NCI-H446 (cell line): ENCODE measurements around the gene TAF1D.
"Not testable (repeated sequence)": the region's sequence is repeated elsewhere in the genome, so short reads cannot be mapped to it uniquely, and the experiment has no call there.

Experiments
- DNase-seq, 2 experiments: peaks; one replicate each; lab custom pipeline; 2025; lab: John Stamatoyannopoulos, UW

TAF1D gene, protein sequence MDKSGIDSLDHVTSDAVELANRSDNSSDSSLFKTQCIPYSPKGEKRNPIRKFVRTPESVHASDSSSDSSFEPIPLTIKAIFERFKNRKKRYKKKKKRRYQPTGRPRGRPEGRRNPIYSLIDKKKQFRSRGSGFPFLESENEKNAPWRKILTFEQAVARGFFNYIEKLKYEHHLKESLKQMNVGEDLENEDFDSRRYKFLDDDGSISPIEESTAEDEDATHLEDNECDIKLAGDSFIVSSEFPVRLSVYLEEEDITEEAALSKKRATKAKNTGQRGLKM

DNA sequence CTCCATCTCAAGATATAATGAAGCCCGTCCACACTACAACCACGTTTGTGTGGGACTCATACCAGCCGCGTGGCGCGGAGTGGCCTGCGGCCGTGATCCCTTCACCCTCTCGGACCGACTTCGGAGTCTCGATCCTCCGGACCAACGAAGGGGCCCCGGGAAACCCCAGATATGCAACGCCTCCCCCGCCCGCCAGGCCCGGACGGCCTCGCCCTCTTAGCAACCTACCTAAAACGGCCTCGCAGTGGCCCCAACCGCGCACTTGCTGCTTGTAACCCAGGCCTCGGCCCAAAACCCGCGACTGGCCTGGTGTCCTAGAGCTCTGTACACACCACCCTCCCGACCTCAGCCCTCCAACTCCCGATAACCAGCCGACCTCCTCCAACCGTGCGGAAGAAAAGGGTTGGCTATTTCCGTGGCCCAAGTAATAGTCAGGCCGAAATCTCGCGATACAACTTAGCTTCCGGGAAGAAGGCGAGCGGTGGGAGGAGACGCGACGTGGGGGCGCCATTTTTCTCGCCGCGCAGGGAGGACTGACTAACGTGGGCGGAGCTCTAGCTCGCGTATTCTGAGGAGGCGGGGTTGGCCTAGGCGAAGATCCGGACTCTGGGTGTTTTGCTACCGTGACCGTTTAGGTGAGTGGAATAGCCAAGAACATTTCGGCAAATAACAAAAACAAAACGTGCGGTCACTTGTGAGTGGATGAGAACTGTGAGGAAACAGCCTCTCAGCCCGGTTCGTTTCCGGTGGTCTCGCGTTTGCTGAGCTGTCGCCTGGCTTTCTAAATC is at the start of gene TAF1D, which contains the start of gene C11orf54:
TAF1D (minus strand) TSS at position 402 of the 788 bp plus-strand sequence. CDS start 2,191 bp downstream, outside the sequence.
C11orf54 (plus strand) TSS at position 579 of the 788 bp plus-strand sequence. CDS start 5,722 bp downstream, outside the sequence.
- peak; percentile 98 to 99 for DNase-seq

DNA sequence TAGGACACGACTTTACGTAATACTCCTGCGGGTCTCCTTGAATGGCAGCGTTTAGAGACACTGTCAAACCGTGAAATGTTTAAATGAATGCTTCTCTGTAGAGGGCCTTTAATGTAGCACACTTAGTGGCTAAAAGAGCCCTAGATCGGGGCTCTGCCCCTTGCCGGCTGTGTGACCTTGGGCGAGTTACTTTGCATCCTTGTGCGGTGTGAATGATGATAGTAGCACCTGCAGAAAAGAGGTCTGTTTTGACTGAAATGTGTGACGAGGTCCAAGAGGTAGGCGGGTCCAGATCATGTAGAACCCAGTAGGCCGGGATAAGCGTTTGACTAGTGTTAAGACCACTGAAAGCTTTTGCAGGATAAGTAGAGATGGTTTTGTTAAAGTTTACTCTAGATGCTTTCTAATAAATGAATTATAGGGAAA is 43.7 kb upstream of the TAF1D start:
- DNase-seq = no peak

DNA sequence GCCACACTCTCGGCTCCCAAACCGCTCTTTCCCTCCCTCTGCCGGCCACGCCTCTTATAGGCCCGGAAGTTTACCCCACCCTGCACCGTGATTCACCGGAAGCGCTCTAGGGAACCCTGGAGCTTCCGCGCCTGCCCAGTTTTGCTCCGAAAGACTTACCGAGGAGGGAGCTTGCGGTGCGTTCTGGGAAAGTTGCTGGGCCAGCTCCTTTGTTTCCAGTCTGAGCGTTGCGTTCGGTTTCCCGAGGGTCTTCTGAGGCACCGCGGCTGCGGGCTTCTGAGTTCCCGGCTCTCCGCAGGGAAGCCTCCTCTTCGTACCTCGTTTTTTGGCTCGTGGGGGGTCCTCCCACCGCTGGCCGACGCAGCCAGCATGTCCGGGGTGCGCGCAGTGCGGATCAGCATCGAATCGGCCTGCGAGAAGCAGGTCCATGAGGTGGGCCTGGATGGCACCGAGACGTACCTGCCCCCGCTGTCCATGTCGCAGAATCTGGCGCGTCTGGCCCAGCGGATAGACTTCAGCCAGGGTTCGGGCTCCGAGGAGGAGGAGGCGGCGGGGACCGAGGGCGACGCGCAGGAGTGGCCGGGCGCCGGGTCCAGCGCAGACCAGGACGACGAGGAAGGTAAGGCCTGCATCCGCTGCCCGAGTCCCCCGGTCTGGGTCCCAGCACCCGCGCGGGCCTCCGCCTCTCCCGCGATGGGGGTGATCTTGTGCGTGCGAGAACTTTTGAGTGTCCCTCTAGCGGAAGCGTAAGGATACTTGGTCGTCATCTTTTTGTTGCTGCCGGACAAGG is 43.0 kb upstream of the TAF1D start, which contains the start of gene MED17:
MED17 (plus strand) TSS at position 138 of the 790 bp plus-strand sequence; CDS start at position 370, 232 bp downstream.
- peak; percentile 88 to 95 for DNase-seq

DNA sequence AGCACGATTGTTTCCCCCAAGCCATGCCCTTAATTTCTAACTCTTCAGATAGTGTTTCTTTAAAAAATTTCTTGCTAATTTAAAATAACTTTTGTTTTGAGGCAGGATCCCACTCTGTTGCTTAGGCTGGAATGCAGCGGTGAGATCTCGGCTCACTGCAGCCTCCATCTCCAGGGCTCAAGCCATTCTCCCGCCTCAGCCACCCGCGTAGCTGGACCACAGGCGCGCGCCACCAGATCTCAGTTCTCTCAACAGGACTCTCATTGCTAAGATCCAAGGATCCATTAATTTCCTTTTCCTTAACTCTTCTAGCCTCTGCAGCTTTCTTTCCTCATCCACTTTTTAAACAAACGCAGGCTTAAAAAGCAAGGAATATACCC is 42.5 kb upstream of the TAF1D start:
- DNase-seq = no peak

DNA sequence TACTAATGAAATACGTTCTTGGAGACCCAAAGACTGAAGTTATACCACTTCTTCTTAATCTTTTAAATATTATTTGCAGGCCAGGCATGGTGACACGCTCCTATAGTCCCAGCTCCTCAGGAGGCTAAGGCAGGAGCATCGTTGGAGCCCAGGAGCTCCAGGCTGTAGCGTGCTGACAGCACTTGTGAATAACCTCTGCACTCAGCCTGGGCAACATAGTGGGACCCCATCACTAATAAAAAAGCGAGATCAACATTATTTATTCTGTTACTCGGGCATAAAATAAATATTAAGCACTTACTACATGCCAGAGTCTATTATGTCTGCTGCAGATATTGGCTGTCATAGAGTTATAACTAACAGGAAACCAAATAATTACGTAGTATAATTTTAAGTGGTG is 42.1 kb upstream of the TAF1D start:
- no peak for DNase-seq

DNA sequence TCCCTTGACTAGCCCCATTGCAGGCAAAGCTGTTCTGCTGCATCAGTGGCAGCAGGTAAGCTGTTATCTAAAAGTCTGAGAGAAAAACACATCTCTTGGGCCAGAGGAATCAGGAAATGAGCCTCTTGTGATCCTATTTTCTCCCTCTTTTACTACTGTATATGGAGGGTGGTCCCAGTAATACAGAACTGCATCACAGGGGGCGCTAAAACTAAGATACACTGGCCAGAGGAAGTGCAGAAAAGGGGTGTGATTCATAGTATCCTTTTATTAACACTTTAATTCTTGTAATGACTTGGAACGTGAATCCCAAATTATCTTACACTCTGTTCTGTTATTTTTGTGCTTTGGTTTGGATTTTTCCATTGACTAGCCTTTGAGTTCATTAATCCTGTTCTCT is 34.0 kb upstream of the TAF1D start:
- no peak for DNase-seq

DNA sequence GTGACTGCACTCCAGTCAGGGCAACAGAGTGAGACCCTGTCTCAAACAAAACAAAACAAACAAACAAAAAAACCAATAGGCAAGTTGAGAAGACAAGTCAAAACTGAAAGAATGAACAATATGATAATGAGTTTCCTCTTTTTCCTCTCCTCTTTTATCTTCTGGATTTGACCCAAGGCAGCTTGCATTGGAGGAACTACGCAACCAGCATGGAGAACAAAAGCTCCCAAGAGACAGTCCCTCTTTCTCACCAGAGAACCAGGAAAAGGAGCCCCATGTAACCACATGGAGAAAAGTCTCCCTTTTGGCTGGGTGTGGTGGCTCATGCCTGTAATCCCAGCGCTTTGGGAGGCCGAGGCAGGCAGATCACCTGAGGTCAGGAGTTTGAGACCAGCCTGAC is 33.3 kb upstream of the TAF1D start:
- not testable (repeated sequence) for DNase-seq

DNA sequence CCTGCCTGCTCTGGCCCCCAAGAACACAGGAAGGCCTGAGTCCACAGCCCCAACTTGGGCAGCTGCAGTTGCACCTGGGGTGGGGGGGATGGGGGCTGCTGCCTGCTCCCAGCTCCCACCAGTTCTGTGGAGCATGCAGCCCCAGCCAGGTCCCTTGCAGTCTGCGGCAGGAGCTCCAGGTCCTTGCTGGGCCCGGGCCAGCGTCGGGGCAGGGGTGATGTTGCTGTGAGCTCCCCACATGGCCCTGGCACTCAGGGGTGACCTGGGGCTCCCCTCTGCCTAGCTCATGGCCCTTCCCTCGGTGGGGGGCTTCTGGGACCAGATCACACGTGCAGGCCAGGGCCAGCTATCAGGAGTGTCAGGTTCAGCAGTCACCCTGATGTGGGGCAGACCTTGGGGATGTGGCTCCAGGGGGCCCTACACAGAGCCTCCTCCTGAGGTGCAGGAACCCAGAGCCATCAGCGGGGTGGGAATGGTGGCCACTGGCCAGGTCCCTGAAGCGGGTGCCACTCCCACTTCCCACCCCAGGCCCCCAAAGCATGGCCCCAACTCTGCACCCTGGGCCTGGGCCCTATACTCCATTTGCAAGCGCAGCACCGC is 32.4 kb upstream of the TAF1D start:
- DNase-seq = no peak

DNA sequence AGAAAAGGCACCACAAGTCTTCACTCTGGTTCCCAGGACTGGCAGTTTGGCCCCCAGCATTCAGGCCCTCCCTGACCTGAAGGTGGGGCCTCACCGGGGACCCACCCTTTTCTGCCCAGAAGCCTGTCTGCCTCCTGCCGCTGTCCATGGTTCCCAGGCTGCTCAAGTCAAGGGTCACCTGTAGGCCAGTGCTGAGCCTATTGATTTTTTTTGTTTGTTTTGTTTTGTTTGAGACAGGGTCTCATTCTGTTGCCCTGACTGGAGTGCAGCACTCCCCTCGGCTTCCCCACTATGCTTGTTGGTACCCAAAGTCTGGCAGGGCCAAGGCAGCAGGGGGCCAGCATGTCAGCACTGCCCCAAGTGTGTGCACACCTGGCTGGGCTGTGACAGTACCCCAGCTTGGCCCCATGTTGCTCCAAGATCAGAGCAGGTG is 31.8 kb upstream of the TAF1D start:
- no peak for DNase-seq

DNA sequence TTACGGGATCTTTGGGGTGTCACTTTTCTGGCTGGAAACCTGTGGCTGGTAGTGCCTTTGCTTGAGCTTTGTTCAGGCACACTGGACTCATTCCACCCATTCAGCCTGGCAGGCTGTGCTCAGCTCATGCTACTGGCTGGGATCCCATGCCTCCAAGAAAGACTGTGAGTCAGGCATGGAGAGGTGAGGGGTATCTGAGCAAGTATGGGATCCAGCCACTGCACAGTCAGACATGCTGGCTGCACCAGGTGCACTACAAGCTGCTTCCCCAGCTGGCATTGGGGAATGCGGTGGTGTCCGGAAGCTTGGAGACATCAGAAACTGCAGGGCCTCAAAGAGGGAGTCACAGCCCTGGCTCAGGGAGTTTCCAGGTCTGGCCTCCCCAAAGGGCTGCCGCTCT is 30.8 kb upstream of the TAF1D start:
- DNase-seq = no peak

DNA sequence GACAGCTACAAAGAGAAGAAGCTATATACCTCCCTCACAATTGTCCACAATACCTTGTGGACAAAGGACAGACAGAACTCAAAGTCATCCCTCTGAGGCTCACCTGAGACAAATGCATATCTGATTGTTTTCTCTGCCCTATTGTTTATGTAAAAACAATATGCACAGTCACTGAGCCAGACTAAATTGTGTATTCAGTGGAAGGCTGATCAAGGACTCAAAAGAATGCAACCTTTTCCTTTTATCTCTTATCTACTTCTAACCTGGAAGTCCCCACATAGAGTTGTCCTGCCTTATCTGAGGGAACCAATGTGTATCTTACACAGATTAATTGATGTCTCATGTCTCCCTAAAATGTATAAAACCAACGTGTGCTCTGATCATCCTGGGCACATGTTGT is 28.9 kb upstream of the TAF1D start:
- no peak for DNase-seq

DNA sequence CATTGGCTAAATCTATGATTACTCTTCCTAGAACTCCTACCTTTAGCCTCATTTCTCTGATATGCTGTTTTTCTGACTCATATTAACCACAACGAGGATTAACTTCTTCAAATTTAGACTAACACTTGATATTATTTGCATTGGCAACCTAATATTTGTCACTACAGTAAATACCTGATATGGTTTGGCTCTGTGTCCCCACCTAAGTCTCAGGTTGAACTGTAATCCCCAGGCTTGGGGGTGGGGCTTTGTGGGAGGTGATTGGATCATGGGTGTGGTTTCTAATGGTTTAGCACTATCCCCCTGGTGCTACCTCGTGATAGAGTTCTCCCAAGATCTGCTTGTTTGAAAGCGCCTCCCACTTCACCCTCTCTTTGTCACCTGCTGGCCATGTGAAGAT is 25.7 kb upstream of the TAF1D start:
- DNase-seq = no peak

DNA sequence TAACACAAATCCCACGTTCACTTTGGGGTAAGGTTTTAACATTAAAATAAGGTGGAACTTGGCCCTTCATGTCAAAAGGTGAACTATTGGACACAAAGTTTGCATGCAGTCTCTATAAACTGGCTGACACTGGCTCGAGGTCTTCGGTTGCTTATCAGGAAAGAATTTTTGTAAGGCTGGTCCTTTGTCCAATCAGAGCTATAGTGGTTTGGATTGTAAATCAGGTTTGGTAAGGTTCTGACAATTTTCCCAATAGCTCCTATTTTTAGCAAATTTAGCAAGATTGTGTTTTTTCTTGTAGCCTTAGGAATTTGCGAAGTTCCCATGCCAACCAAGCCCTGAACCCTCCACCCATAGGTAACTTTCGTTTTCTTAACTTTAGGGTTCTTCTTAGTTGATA is 25.2 kb upstream of the TAF1D start:
- no peak for DNase-seq

DNA sequence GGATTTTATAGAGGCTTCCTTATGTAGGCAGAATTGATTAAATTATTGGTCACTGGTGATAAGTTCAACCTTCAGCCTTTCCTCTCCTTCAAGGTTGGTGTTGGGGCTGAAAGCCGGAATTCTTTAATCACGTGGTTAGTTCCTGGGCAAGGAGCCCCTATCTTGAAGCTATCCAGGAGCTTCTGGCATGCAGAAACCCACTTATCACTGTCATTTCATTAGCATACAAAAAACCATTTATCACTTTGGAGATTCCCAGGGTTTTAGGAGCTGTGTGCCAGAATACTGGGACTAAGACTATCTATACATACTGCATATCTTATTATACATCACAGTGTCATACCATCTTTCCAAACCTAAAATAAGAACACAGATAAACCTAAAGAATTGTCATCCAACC is 24.3 kb upstream of the TAF1D start:
- no peak for DNase-seq

DNA sequence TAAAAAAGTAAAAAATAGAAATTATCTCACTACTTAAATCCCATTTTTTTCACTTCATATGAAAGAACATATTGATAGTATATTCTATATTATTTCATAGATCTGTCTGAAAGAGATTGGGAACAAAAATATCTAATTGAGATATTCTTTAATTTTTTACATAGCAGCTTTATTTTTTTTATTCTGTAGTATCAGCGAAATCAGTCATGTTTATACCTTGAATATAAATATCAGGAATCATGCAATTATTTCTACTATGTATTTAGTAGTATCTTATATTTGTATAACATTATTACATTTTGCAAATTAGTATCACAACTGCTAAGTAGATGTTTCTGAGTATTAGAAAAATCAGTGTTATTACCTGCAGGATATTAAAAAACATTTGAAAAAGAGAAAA is 20.6 kb upstream of the TAF1D start:
- DNase-seq = no peak

DNA sequence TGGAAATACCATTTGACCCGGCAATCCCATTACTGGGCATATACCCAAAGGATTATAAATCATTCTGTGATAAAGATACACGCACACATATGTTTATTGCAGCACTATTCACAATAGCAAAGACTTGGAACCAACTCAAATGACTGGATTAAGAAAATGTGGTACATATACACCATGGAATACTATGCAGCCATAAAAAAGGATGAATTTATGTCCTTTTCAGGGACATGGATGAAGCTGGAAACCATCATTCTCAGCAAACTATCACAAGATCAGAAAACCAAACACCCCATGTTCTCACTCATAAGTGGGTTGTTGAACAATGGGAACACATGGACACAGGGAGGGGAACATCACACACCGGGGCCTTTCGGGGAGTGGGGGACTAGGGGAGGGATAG is 17.8 kb upstream of the TAF1D start:
- not testable (repeated sequence) for DNase-seq

DNA sequence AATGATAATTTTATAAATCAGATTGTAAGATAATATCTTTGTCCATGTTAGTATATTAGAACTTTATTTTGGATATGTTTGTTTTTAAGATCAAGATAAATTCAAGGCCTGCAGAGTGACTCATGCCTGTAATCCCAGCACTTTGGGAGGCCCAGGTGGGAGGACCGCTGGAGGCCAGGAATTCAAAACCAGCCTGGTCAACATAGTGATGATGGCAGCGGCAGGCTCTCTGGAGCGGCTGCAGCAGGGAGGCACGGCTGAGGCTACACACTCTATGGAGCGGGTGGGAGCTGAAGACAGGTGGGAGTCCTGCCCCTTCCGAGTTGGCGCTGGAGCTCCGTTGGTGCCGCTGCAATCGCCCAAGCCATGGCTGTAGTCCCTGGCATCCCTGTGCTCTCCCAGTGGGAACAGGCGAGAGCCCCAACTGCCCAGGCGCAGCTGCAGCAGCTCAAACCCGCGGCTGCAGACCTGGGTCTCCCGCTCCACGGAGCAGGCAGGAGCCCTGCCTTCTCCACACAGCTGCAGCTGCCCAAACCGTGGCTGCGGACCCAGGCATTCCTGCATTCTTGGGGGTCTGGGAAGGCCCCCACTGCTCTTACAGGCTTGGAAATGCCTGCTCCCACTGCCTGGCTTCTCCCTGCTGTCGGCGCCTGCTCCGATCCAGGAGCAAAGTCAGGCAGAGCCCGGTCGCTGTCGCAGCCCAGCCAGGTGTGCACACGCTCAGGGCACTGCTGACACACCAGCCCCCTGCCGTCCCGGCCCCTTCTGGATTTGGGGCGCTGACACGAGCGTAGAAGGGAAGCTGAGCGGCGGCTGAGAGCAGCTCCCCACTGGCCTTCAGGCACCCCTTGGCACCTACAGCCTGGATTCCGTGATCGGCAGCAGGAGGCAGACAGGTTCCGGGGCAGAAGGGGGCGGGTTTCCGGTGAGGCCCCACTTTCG is 16.9 kb upstream of the TAF1D start:
- DNase-seq = no peak

DNA sequence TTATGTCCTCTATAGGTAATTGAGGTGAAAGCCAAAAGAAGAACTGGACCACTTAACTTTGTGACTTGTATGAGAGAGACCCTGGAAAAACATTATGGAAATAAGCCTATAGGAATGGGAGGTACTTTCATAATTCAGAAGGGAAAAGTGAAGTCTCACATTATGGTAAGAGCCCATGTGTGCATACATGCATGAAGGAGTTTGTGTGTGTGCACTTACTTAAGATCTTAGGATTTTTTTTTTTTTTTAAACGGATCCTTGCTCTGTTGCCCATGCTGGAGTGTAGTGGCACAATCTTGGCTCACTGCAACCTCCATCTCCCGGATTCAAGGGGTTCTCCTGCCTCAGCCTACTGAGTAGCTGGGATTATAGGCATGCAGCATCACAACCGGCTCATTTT is 16.0 kb upstream of the TAF1D start:
- DNase-seq = no peak

DNA sequence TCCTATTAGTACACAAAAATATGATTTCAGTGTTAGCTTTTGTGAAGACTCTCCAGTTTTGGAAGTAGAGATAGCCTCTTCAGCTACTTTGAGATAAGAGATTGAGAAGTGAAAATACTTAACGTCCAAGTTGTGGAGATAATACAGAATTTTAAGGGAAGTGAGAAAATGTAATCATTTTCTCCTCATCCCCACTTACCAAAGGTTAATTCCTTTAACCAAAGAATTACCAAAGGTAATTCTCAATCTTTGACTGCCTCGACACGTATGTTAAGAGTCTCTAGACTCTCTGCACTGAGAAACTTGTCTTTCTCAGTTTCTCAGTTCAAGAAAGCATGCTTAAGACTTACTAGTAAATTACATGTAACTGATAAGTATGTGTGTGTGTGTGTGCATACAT is 15.5 kb upstream of the TAF1D start:
- DNase-seq = no peak

DNA sequence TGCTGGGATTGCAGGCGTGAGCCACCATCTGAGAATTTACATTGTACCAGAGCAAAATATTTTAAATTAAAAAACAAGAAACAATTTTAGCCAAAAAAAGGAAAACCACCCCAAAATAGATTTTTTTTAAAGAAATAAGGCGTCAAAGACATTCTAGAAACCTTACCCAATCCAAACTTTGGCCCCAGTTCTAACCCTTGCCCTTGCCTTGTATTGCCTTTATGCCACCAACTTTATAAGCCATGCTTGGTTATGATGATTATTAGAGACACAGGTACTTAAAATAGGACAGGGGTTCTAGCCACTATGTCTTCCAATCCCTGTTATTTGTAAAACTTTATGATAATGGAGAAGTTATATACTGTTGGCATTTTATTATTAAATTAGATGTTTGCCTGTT is 11.9 kb upstream of the TAF1D start:
- DNase-seq = no peak

DNA sequence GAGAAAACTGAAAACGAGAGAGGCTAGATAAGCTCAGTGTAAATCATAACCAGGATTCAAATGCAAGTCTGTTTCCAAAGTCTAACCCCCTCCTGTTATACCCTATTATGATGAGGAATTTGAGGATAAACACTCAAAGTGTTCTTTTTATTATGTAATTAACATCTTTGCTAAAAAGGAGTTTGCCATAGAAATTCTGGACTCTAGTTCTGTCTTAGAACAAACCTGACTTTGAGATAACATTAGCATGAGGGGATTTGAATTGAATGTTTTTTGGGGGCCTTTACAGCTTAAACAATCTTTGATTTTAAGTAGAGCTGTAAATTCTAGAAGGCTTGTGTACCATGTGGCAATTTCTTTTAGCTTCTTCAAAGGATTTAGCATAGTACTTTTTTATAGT is 9.7 kb upstream of the TAF1D start:
- no peak for DNase-seq
